HG02981 (cell line): ENCODE data around the gene P2RX4.
A peak's percentile ranks its signal among the peaks of the same experiment; 100 is the strongest.
"Not testable (repeated sequence)": the region's sequence is repeated elsewhere in the genome, so short reads cannot be mapped to it uniquely, and the experiment has no call there.

ENCODE experiments used
- ATAC-seq: cut with Tn5 transposase; IDR thresholded peaks from one replicate; pipeline ENCODE4 v1.9.1; 2021; ENCODE audit warnings: mild to moderate bottlenecking, moderate library complexity; ENCODE audit not compliant: unreplicated experiment

P2RX4 gene

DNA sequence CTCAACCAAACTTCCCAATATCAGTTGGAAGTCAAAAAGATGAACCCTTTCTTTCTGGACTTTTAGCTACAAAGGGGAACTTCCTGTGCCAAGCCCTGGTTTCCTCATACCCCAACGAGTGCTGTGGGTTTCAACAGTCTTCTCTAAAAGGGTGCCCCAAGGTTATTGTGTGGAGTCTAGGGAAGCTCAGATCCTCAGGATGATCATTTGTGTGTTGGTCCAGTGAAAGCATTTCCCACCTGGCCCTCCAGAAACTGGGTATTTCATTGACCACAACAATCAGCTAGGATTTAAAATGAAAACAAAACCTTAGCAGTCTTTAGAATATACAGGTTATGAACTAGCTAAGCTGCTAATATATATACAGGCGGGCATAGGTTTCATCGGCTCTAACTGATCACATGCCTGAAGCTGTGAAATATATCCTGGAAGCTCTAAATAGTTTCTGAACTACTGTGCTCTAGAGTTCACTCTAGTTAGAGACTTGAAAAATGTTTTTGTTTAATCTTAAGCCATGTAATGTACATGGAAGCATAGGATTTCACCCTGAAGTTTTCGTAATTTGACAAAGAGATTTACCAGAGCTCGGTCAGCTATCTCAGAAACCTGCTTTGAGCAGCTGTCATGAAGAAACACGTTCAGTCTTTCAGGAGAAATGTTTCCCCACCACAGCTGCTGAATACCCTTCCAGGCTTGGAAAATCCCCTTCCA lies 29.6 kb downstream of the P2RX4 start:
- ATAC-seq, result no peak

DNA sequence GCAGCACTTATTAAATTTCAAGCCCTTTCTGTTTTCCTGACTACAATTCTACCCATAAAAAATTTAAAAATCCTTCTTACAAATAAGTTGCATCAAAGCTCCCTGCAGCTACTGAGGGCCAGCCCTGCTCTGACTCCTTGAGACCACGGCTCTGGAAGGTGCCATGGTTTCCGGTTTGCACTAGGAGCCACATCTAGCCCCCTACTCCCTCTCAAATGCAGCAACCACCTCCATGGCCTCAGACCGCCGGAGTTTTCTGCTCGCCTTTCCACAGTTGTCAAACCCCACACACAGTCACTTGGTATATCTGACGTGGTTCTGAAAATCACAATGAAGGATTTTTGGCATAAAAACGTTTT lies 30.1 kb downstream of the P2RX4 start:
- ATAC-seq, result no peak

DNA sequence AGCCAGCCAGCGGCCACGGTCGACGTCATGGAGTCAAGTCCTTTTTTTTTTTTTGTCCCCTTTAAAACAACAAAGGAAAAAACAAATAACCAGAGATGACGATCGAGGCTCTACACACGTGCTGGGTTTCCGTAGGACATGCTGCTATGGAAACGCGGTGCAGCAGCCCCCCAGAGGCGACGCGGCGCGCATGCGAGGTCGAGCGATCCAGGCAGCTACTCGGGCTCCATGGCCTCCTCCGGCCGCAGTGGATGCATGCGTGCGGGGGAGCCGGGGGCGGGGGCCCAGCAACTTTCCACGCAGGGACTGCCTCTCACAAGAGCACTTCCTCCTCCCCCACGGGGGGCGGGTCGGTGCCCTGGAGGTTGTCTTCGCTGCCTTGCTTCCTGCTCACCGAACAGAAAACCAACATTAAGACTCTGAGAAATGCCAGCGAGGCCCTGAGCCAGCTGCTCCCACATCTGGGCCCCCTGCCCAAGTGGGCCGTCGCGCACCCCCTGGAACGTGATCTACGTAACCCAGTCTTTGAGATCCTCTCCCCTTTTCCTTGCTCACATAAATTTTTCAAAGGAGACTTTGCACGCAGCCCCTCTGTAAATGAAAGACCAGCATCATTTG lies 30.7 kb downstream of the P2RX4 start:
- no peak for ATAC-seq

DNA sequence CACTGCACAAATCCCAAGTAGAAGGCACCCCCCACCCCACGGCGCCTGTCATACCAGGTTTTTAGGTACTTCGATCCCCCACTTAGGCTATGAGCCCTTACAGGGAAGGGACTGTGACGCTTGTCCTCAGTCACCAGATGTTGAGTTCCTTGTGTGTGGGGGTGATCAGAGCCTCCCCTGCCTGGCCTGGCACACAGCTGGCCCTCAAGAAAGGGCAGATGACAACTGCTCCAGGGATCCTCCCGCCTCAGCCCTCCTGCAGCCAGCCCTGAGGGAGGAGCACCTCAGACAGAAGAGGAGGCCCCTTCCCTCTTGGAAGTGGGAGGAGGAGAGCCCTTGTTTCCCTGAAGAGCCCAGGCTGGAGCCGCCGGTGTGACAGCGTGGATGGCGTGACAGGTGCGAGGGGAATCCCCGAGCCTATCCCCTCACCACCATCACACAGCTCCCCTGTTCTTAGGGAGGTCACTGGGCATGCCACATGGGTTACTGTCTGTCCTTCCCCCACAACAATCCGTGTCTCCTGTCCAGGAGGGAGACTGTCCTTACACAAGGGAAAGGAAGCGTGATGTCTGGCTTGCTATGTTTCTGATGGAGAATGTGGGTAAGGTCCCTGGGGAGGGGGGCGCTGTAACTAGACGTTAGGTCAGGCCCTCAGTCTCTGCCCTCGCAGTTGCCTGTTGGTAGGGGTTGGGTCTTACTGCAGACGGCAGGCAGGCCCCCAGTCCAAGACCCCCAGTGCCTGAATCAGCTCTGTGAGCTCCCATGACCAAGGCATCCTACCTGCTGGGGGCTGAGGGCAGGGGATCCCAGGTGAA lies 31.4 kb downstream of the P2RX4 start:
- ATAC-seq, result no peak

DNA sequence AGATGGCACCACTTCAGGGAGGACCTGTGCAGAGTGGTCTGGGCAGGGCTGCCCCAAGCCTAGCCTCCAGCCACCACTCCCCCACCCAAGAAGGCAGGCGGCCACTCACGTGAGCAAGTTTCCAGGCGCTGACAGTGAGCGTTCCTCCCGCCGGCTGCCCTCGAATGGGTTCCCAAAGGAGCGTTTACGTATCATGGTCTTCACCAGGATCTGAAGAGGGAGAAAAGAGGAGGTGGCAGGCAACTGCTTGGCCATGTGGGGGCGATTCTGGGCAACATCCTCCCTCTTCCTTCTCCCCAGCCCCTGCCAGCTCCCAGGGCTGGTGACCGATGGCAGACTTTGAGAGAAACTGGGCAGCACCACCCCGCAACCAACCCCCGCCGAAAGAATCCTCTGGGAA lies 35.1 kb downstream of the P2RX4 start:
- no peak for ATAC-seq

- ATAC-seq, result no peak
These were observed 36.0 kb downstream of the P2RX4 start for GRCh38 chr12:121245951-121246350.

DNA sequence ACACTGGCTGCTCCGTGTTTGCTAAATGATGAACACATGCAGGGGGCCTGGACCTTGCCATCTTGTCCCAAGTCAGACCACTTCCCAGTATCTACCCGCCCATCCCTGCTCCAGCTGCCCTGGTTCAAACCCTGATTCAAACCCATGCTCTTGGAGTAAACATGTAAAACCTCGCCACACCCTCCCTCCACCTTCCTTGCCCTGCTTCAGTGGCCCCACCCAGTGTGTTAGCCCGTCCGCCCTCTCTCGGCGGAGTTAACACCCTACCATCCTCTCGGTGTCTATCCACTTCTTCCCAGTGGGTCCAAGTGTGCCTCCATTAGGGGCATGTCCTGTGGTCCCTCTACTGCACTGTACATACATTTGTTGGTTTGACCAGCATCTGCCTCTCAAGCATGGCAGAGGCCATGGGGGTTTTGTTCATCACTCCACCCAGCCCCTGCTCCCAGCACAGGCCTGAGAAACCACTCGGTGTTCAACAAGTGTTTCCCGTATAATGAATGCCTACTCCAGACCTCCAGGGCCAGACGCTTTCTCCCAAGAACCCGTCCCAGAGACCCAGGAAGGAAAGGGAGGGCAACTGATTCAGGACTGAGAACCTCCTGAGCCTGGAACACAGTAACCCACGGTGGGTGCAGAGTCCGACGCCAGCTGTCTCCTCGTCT lies 37.1 kb downstream of the P2RX4 start:
- no peak for ATAC-seq

DNA sequence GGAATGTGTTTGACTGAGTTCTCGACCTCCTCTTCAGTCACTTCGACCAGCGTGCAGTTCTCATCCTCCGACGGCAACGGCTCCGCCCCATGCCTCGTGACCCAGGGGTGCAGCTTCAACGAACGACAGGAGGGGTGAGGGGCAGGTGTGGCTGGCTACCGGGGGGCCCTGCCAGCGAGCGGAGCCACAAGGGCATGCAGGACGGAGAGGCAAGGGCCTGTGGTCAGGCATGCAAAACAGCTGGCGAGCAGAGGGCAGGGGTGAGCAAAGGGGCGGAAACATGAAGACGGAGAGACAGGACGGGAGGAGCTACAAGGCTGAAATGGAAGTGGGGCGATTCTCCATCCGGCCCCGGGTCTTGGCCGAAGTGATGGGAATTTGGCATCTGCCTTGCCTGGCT lies 38.7 kb downstream of the P2RX4 start:
- ATAC-seq, result peak; percentile 62

- no peak for ATAC-seq
These were observed 40.4 kb downstream of the P2RX4 start for GRCh38 chr12:121250359-121250758.

DNA sequence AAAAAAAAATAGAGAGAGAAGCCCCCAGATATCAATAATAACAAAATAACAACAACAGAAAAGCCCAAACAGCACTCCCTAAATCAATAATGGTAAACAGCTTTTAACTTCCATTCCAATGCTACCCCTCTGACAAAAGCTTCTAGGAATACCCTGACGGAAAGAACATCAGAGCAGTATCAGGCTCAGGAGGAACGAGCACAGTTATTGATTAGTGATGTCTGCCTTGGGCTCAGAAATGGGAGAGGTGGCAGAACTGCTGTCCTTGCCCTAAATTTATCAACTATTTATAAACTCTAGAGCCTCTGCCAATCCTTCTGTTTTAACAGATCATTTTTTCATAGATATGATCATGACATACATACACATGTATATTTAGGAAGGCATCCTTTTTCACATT lies 41.9 kb downstream of the P2RX4 start:
- no peak for ATAC-seq

GRCh38 chr12:121252712-121253345 lies 42.9 kb downstream of the P2RX4 start:
- no peak for ATAC-seq

DNA sequence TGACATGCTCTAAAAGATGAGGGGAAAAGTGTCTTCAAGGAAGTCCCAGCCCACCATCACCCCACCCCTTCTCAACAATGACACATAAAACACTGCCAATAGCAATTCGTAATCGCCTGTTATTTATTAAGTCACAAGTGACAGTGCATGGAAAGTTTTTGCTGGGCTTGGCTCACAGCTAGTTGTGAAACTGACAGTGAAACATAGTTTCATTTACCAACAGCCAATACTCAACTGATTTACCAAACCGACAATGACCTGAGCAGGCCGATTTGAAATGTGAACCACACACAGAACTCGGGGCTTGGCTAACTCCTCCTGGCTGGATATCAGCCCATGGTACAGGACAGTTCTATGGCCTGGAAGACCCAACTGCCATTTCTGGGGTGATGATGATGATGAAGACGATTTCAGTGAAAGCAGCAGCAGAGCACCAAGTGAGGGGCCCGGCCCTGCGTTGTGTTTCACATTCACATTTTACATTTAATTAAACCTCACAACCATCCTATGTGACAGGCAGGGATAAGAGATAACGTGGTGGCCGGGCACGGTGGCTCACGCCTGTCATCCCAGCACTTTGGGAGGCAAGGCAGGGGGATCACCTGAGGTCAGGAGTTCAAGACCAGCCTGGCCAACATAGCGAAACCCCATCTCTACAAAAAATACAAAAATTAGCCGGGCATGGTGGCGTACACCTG lies 43.9 kb downstream of the P2RX4 start:
- ATAC-seq, result no peak

- no peak for ATAC-seq
These were observed 45.5 kb downstream of the P2RX4 start for GRCh38 chr12:121255433-121255832.

DNA sequence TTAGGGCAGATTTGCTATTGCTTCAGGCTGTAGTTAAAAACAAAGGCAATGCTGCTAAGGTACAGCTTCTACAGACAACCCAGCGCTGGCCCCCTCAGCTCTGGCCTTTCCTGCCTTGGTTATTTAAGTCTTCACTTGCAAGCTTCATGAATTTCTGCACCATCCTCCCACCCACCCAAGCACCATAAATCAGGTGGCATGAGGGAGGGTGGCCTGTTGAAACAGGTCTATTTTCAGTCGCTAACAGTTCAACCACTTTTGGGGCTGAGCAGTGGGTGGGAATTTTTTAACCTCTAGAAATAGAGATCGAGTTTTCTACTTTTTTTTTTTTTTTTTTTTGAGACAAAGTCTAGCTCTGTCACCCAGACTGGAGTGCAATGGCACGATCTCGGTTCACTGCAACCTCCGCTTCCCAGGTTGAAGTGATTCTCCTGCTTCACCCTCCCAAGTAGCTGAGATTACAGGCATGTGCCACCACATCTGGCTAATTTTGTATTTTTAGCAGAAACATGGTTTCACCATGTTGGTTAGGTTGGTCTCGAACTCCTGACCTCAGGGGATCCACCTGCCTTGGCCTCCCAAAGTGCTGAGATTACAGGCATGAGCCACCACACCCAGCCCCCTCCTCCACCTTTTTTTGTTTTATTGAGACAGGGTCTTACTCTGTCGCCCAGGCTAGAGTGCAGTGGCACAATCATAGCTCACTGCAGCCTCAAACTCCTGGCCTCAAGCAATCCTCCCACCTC lies 47.9 kb downstream of the P2RX4 start:
- not testable (repeated sequence) for ATAC-seq

DNA sequence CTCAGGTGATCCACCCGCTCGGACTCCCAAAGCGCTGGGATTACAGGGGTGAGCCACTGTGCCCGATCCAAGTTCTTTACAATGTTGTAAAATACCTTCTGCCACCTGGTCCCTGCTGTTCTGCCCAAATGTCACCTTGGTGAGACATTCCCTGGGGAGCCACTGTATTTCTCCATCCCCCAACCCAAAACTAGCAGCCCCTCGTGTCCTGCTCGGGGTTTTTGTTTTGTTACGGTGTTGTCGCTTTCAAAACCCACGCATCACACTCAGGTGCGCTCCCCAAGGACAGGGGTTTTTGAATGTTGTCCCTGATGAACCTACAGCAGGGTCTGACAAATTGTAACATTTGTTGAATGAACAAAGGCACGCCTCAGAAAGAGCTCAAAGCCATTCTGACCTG lies 49.1 kb downstream of the P2RX4 start:
- ATAC-seq, result no peak

DNA sequence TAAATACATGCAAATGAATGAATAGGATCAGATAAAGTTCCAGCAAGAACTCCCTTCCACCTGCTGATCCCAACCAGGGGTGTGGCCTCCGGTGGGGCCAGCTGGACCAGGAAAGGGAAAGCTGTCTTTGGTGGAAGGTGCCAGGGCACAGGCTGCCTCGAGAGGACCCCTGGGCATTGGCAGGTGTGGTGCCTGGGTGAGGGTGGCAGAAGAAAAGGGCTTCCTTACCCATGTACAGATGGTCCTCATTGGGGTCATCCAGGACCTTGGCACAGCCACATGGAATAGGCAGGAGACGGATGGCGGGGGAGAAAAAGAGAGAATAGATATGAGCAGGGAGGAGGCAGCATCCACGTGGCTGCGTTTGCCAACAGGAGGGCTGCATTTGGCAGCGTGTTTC lies 50.2 kb downstream of the P2RX4 start:
- ATAC-seq, result no peak

DNA sequence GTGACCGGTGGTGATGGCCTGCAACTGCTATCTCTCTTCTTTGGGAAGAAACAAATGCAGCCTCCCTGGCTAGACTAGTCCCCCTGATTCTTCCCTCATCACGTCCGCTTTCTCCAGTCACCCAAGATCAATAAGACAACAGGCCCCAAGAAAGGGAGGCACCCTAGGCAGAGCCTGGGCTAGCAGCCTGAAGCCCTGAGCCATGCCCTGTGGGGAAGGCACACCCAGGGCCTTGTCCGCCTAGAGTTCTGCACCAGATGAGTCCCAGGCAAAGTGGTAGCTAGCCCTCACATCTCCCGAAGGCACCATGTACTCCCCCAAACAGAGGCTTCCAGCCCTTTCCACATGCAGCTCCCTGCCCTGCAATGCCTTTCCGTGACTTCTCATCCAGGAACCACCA lies 51.5 kb downstream of the P2RX4 start:
- ATAC-seq, result no peak

DNA sequence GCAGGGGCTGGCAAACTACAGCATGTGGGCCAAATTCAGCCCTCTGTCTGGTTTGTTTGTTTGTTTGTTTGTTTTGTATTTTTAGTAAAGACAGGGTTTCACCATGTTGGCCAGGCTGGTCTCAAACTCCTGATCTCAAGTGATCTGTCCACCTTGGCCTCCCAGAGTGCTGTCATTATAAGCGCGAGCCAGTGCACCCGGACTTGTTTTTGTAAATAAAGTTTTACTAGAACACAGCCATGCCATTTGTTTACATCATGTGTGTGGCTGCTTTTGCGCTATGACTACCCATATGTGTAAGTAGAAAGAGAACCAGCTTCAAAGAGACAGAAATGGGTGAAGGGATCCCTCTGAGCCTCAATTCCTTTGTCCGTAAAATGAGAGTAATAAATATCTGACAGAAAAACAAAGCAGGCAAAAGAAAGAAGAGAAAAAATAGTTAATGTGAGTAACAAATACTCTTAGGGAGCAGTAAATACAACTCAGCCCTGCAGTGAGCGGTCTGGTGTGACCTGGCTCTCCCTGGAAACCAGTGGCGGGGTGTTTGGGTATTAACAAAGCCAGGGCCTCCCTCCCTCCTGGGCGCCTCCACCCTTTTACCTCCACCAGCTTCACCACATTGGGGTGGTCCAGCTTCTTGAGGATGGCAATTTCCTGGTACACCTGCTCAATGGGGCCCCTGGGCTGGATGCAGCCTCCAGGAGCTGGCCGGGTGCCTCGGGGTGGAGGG lies 53.4 kb downstream of the P2RX4 start:
- ATAC-seq, result no peak

- no peak for ATAC-seq
These were observed 54.2 kb downstream of the P2RX4 start for GRCh38 chr12:121264135-121264534.
